HG02623 (cell line): ENCODE data around the gene GATM.
"Not testable (repeated sequence)": the region's sequence is repeated elsewhere in the genome, so short reads cannot be mapped to it uniquely, and the experiment has no call there.

Source experiments
- ATAC-seq: cut with Tn5 transposase; IDR thresholded peaks from one replicate; pipeline ENCODE4 v1.9.1; 2021; ENCODE audit warnings: moderate library complexity; ENCODE audit not compliant: unreplicated experiment

The GATM gene

GRCh38 chr15:45314960-45315359 lies 63.4 kb downstream of the GATM start:
- no peak for ATAC-seq

GRCh38 chr15:45314117-45314516 lies 64.2 kb downstream of the GATM start:
- ATAC-seq = not testable (repeated sequence)
